ENCODE measurements around the gene MBP.
"Not testable (repeated sequence)": the region's sequence is repeated elsewhere in the genome, so short reads cannot be mapped to it uniquely, and the experiment has no call there.

The MBP gene

GRCh38 chr18:76970770-76971559 lies 161.6 kb downstream of the MBP start:
- no peak for DNase-seq (ENCODE audit: low spot score)

- DNase-seq (ENCODE audit: low spot score): no peak
These were observed 164.7 kb downstream of the MBP start for GRCh38 chr18:76967721-76968472.

DNA sequence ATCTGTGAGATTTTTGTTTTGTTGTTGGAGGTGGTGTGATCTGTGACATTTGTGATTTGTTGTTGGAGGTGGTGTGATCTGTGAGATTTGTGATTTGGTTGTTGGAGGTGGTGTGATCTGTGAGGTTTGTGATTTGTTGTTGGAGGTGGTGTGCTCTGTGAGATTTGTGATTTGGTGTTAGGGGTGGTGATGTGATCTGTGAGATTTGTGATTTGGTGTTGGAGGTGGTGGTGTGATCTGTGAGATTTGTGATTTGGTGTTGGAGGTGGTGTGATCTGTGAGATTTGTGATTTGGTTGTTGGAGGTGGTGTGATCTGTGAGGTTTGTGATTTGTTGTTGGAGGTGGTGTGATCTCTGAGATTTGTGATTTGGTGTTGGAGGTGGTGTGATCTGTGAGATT lies 165.3 kb downstream of the MBP start:
- not testable (repeated sequence) for DNase-seq (ENCODE audit: low spot score)

GRCh38 chr18:76965555-76966151 lies 166.9 kb downstream of the MBP start:
- DNase-seq (ENCODE audit: low spot score): not testable (repeated sequence)

DNA sequence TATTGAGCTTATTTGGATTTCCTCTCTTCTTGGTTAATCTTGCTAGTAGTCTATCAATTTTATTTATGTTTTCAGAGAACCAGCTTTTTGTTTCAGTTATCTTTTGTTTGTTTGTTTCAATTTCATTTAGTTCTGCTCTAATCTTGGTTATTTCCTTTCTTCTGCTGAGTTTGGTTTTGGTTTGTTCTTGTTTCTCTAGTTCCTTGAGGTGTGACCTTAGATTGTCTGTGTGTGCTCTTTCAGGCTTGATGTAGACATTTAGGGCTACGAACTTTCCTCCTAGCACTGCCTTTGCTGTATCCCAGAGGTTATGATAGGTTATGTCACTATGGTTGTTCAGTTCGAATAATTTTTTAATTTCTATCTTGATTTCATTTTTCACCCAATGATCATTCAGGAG lies 168.6 kb downstream of the MBP start:
- no peak for DNase-seq (ENCODE audit: low spot score)

DNA sequence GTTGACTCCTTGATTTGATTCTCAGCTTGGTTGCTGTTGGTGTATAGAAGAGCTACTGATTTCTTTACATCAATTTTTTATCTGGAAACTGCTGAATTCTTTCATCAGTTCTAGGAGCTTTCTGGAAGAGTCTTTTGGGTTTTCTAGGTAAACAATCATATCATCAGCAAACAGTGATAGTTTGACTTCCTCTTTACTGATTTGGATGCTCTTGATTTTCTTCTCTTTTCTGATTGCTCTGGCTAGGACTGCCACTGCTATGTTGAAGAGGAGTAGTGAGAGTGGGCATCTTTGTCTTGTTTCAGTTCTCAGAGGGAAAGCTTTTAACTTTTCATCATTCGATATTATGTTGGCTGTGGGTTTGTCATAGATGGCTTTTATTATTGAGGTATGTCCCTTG lies 169.7 kb downstream of the MBP start:
- DNase-seq (ENCODE audit: low spot score): no peak

DNA sequence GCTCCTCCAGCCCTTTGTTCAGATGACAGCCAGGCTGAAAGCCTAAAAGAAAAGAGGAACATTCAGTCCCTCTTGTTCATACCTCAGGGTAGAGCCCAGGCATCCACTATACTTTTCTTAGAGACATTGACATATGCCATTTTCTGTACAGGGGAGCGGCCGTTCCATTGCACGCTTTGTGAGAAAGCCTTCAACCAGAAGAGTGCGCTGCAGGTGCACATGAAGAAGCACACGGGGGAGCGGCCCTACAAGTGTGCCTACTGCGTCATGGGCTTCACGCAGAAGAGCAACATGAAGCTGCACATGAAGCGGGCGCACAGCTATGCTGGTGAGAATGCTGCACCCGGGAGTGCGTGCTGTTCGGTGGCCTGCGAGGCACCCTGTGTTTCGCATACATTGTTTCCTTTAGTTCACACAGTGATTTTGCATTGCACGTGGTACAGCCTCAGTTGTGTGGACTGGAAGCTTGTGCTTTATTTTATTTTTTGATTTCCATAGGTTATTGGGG lies 172.0 kb downstream of the MBP start:
- no peak for DNase-seq (ENCODE audit: low spot score)

DNA sequence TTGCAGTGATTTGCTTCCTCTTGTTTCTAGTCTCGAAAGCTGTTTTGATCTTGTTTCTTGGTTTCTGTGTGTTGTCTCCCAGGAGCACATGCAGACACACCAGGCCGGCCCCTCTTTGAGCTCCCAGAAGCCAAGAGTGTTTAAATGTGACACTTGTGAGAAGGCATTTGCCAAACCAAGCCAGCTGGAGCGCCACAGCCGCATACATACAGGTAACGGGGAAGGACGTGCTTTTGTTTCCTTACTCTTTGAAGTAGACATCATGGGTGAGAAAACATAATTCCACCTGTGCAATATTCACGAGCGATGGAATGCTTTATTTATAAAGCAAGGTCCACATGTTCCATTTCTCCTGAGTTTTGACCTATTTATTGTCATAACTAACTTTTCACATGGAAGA lies 173.0 kb downstream of the MBP start:
- DNase-seq (ENCODE audit: low spot score): no peak

DNA sequence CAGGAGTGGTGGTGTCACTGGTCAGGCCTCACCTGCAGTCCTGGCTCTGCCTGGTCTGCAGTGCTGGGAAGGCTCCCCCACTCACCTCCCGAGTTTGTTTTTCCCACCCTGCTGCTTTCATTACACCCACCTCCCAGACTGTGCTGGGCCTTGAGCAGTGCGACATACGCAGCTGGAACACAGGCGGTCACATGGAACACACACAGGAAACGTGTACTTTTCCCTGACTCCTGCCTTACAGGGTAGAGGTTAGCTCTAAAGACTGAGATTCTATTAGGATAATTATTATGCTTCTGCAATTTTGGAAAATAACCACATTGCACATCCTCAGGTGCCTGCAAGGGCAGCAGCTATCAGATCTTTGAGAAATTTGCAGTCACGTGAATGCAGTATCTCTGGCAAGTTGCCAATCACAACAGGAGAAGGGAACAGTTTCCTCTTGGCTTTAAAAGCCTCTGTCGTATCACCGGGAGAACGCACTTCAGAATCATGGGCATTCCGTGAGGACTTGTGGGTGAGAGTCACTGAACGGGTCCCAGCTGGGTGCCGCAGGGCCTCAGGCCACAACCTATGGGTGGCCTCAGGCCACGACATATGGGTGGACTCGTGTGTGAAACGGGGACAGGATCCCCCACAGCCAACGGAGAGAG lies 173.8 kb downstream of the MBP start:
- no peak for DNase-seq (ENCODE audit: low spot score)

DNA sequence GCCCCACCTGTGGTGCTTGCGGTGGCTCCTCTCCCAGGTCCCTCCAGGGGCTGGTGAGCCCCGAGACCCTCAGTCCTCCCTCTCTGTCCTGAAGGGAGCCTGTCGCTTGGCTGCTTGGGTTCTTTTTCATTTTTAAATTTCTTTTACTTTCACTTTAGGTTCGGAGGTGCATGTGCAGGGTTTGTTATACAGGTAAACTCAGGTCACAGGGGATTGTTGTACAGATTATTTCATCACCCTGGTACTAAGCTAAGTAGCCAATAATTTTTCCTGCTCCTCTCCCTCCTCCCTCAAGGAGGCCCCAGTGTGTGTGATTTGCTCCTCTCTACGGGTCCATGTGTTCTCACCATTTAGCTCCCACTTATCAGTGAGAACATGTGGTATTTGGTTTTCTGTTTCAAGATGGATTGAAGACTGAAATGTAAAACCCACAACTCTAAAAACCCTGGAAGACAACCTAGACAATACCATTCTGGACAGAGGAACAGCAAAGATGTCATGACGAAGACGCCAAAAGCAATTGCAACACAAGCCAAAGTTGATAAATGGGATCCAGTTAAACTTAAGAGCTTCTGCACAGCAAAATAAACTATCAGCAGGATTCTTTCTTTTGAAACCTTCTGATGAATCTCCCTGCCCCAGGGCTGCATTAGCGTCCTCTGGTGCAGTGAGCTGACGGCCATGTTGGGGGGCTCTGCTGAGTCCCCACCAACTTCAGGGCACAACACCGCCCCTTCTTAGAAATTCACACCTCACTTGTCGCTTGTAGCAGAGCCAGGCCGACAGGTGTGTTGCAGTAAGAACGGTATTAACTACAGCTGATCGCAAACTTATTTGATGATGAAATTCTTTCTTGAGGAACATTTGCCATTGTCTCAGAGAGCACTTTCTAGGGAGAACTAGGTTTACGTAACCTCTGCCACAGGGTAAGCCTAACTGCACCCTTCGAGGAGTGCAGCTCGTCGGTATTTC lies 174.9 kb downstream of the MBP start:
- DNase-seq (ENCODE audit: low spot score): no peak

DNA sequence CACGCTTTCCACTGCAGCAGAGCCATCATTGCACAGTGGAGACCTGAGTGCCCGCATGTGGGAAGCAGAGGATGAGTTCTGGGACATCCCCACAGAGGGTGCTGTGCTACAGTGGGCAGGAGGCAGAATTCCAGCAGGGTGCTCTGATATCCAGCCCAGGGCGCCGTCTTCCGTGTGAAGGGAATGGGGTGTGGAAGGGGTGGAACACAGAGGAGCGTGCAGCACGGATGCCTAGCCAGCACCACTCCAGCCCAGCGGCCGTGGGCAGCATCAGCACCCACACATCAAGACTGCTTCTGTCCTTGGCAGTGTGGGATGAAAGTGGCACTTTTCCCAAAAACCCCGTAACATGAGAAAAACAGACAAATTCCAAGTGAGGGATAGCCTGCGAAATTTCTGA lies 175.9 kb downstream of the MBP start:
- DNase-seq (ENCODE audit: low spot score): no peak

- DNase-seq (ENCODE audit: low spot score): no peak
These were observed 176.9 kb downstream of the MBP start for GRCh38 chr18:76955524-76956170.

- DNase-seq (ENCODE audit: low spot score): no peak
These were observed 178.9 kb downstream of the MBP start for GRCh38 chr18:76953583-76954233.

GRCh38 chr18:76953156-76953555 lies 179.4 kb downstream of the MBP start:
- no peak for DNase-seq (ENCODE audit: low spot score)

DNA sequence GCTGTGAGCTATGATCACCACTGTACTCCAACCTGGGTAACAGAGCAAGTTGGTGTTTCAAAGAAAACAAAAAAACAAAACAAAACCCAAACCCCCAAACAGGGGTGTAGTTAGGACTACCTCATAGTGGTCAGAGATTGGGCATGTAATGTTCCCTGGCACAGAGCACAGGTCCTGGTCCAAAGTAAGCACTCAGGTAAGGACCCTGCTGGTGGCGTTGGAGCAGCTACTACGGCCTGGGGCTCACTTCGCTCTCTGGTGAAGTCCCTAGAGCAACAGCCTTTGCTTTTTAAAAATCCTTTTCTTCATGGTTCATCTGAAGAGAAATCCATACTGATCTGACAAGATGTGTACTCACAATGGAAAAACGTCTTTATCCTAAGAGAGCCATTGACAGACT lies 179.8 kb downstream of the MBP start:
- DNase-seq (ENCODE audit: low spot score): no peak

GRCh38 chr18:76951456-76952247 lies 180.9 kb downstream of the MBP start:
- no peak for DNase-seq (ENCODE audit: low spot score)

GRCh38 chr18:76948345-76948744 lies 184.2 kb downstream of the MBP start:
- DNase-seq (ENCODE audit: low spot score): no peak

- not testable (repeated sequence) for DNase-seq (ENCODE audit: low spot score)
These were observed 188.2 kb downstream of the MBP start for GRCh38 chr18:76944346-76944745.
